Heart left ventricle (tissue), 13 donors: ENCODE measurements around the gene AKR1D1.

Experiments
- CTCF ChIP-seq, 12 donors: fragments of 200-600 bp; sonication (generic) in 4 of 12; IDR thresholded peaks; one replicate each; pipeline versions ENCODE4 v1.5.0 to v1.8.0; 2018 to 2022; ENCODE audit warnings: antibody characterized with exemption in 12 of 12, mild to moderate bottlenecking in 5 of 12
- POLR2A ChIP-seq, 2 donors: fragments of 450-650 bp; IDR thresholded peaks; one replicate each; pipeline ENCODE4 v1.6.1; 2017; ENCODE audit warnings: antibody characterized with exemption in 2 of 2, mild to moderate bottlenecking in 2 of 2, moderate library complexity in 2 of 2
- donor health status: ischemic (EF 13 %, LVEDD 7.1; RV severe dilation, severe dysfunction).
- donor health status: DM: no; HTN: yes; CAD: no.
- donor health status: DM: no; HTN: no; CAD: no.
- donor health status: ischemic (EF 25% LVEDD 6.9; RV normal size, moderate dysfunction).
- donor health status: ischemic (EF 25% LVEDD 5.7; RV mildly dilated, moderate dysfunction).
- donor health status: ischemic (EF 35%, LVEDD 5.7; RV mildly dilated, moderate dysfunction).
- donor health status: nonischemic (EF 11% LVEDD 7.7; RV severe dilation, severe dysfunction).
- donor health status: DM: yes; HTN: yes; CAD: no.
- donor health status: PGD.
- donor health status: ischemic (EF 29% LVEDD 5.4; RV normal size, mild dysfunction).
- donor health status: nonischemic (EF 23%, LVEDD 6.1; RV moderate dilation, normal function).

- TF ChIP-seq CTCF (IDR thresholded peaks at IDR 0.05) (no peak), POLR2A (IDR thresholded peaks at IDR 0.05) (no peak)
Measured at GRCh38 chr7:138162236-138162635, 86.0 kb downstream of the AKR1D1 start.
